Subcutaneous preadipocyte (primary cell): Measurements from ENCODE around the gene TIA1. TPM values are rescaled to one million over a fixed set of nuclear protein-coding genes. Genes with fewer than 3 reads are reported as not detected.

Experiments used
- small RNA-seq: library from RNA; depleted of rRNA; stranded (forward); fragments of <200 nt; gene quantifications from one replicate; pipeline ENCODE3, GENCODE V24; 2012
- total RNA-seq: library from RNA; depleted of rRNA; stranded (reverse); fragments of >200 nt; gene quantifications from 2 replicates; pipeline ENCODE4 v1.2.3, GENCODE V29; 2012

Gene TIA1, protein sequence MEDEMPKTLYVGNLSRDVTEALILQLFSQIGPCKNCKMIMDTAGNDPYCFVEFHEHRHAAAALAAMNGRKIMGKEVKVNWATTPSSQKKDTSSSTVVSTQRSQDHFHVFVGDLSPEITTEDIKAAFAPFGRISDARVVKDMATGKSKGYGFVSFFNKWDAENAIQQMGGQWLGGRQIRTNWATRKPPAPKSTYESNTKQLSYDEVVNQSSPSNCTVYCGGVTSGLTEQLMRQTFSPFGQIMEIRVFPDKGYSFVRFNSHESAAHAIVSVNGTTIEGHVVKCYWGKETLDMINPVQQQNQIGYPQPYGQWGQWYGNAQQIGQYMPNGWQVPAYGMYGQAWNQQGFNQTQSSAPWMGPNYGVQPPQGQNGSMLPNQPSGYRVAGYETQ
- total RNA-seq: 58.4 and 62.0 TPM in 2 replicates

DNA sequence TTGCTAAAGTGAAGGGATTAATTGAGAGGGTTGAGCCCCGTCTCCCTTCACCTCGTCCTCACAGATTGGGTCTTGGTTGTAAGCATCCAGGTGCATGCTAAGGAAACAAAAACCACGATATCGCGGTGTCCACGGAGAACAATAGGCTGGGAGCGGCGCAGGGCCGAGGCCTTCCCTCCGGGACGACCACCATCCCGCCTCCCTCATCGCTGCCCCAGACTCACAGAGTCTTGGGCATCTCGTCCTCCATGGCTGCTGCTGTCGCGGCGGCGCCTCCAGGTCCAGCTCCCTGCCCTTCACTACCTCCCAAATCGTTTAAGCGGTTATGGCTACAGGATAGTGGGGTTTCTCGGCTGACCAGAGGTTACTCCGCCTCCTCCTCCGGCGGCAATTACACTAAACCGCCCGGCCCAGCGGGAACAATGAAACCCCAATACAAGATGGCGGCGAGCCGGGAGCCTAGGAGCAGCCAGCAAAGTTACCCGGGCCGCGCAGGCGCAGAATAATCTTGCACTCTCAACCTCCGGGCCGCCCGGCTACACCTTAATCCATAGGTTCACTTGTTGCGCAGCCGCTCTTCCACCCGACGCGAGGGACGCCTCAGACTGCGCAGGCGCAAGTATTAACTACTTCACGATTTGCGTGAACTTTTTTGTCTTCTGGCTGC lies at the start of gene TIA1:
Gene TIA1 (minus strand): TSS at position 448 of the 667 bp plus-strand sequence. CDS start 198 bp downstream, at position 250.

DNA sequence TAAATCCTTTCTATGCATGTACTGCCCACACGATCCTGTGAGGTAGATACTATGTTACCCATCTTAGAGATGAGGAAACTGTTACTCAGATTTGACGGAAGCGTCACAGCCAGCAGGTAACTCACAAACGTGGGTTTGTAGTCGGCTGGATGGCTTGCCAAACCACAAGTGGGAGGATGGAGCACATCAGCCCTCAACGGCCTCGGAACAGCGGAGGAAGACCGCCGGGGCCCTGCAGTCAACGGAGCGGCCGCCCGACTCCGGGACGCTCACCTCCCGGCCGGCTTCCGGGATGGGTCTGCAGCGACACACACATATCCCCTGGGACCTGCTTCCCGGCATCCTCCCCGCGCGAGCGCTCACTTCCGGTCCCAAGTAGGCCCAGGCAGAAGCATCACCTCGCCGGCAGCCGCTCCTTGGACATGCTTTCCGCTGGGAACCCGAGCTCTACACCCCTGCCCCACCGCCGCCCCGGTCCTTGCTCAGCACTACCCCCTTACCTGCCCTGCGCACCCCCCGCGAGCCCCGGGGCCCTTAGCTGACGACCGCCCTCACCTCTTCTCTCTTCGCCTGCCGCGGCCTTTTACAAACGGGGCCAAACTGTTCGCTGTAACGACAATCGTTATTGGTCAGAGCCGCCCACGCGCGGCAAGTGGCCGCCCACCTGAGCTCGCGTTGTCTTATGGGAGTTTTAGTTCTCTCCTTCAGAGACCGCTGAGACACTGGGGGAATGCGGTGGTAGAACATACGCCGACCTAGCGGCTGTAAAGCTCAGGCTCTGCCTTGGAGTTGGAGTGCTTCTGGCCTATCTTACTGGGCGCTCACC lies 57.8 kb downstream of the TIA1 start, which contains the start of gene C2orf42:
Gene C2orf42 (minus strand): TSS at position 602 of the 826 bp plus-strand sequence. CDS start 9,034 bp downstream, outside the sequence.

Small RNAs within 50 kb of the gene (small RNA-seq; reads per million reads assigned to genes)
- gene AC016700.2 (not detected), gene MIR1285-2 (not detected)

Other genes starting within 250 kb of the TIA1 start
- gene PCBP1, start 161.2 kb downstream of the TIA1 start, total RNA-seq: 43.4 and 46.9 TPM in 2 replicates
- gene C2orf42, start 57.6 kb downstream of the TIA1 start, total RNA-seq: 15.1 and 21.7 TPM in 2 replicates
- 35.8 and 51.4 TPM in 2 replicates for gene PCYOX1, start 9.5 kb upstream of the TIA1 start, total RNA-seq
- gene SNRPG, start 45.1 kb upstream of the TIA1 start, total RNA-seq: 195 and 207 TPM in 2 replicates
- 24.6 and 29.7 TPM in 2 replicates for gene FAM136A, start 53.4 kb upstream of the TIA1 start, total RNA-seq